Measurements from ENCODE around the gene ARMC2.

Gene ARMC2

DNA sequence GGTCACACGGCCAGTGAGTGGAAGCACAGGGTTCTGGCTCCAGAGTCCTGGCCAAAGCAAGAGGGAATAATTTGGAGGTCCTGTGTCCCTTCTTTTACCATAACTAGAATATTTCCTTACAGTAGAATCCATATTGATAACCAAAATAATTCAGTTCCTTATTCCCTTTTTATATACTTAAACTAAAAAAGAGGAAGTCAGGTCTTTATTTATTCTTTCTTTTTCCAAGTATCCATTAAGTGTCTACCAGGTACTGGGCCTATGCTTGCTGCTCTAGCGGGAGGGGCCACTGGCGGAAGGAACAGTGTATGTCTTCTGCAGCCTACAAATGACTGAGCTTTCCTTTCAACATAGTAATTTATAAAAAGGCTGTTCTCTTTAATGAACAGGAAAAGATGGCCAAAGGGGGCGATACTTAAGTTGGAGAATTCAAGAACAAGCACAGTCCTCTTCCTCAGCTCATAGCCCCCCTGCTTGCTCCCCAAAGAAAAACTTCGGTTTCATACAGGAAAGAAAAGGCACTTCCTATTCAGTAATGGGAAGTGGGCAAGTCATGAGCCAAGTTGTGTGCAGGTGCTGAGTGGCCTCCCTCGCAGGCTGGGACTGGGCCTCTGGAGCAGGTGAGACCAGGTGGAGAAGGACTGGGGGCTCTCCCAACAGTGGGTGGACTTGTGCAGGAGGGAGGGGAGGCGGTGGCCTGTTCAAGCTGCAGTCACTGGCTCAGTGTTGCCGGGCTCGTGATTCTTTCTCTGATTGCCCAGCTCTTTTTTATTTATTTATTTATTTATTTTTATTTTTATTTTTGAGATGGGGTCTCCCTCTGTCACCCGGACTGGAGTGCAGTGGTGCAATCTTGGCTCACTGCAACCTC lies 110.9 kb downstream of the ARMC2 start:
- H3K4me3 ChIP-seq = no peak overlapping the region
- H3K27ac ChIP-seq = no peak overlapping the region
- DNase-seq (ENCODE audit: low spot score) = no peak
- TF ChIP-seq, protein P1, sequence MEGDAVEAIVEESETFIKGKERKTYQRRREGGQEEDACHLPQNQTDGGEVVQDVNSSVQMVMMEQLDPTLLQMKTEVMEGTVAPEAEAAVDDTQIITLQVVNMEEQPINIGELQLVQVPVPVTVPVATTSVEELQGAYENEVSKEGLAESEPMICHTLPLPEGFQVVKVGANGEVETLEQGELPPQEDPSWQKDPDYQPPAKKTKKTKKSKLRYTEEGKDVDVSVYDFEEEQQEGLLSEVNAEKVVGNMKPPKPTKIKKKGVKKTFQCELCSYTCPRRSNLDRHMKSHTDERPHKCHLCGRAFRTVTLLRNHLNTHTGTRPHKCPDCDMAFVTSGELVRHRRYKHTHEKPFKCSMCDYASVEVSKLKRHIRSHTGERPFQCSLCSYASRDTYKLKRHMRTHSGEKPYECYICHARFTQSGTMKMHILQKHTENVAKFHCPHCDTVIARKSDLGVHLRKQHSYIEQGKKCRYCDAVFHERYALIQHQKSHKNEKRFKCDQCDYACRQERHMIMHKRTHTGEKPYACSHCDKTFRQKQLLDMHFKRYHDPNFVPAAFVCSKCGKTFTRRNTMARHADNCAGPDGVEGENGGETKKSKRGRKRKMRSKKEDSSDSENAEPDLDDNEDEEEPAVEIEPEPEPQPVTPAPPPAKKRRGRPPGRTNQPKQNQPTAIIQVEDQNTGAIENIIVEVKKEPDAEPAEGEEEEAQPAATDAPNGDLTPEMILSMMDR (IDR thresholded peaks at IDR 0.05) = no peak

DNA sequence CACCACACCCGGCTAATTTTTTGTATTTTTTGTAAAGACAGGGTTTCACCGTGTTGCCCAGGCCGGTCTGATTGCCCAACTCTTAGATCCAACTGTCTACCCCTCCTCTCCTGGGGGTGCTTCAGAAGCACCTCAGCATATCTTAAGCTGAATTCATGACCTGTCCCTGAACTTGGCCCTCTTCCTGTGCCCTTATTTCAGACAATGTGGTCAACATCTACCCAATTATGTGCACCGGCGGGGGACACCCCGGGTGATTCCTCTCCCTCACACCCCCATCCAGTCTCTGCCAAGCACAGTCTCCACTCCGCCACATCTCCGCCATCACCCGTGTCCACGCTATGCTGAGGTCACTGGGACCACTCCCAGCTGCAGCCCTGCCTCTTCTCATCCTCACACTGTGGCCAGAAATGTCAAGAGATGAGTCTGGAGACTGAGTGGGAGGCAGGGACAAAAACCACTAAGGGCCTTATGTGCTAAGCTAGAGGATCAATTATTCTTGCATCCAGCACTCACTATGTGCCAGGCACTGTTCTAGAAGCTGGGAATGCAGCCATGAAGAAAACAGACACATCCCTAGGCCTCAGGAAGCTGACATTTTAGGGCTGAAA lies 111.9 kb downstream of the ARMC2 start:
- peak overlapping the region in 1 of 2 donors; percentile 65 for H3K27ac ChIP-seq
- H3K4me3 ChIP-seq = no peak overlapping the region
- no peak for DNase-seq (ENCODE audit: low spot score)
- TF ChIP-seq, protein P1 (IDR thresholded peaks at IDR 0.05) = no peak

DNA sequence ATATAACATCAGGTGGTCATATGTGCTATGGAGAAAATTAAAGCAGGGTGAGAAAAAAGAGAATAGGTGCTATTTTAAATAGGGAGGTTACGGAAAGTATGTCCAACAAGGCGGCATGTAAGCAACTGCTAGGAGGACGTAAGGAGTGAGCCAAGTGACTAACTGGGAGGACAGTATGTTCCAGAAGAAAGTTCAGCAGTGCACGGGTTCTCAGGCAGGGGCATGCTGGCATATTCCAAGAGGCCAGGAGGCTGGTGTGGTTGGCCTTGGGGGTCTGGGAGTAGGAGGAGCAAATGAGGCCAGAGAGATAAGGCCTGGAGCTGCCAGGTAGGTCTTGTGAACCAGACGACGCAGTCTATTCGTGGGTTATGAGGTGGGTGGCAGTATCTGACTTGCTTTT lies 112.4 kb downstream of the ARMC2 start:
- Histone ChIP-seq H3K4me3 (no peak overlapping the region), H3K27ac (peak overlapping the region in 1 of 2 donors; percentile 65)
- TF ChIP-seq, protein P1 (IDR thresholded peaks at IDR 0.05) = no peak
- no peak for DNase-seq (ENCODE audit: low spot score)

DNA sequence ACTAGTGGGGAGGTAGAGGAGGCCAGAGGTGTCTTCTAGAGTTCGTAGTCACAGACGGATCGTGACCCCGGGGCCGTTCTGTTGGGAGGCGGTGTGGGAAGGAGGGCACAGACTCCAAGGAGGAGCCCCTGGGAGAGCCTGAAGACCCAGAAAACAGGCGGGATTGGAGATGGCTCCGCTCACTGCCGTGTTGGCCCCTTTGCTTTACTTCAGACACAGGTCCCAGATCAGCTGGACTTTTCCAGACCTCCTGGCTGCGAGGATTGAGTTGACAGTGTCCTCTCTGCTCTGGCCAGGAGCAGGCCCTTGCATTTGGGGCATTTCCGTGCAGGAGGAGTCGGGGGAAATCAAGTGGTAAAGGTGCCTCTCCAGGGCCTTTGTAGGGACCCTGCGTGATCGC lies 112.9 kb downstream of the ARMC2 start:
- Histone ChIP-seq H3K27ac (peak overlapping the region in 1 of 2 donors; percentile 65), H3K4me3 (no peak overlapping the region)
- no peak for DNase-seq (ENCODE audit: low spot score)
- TF ChIP-seq, protein P1 (IDR thresholded peaks at IDR 0.05) = no peak

DNA sequence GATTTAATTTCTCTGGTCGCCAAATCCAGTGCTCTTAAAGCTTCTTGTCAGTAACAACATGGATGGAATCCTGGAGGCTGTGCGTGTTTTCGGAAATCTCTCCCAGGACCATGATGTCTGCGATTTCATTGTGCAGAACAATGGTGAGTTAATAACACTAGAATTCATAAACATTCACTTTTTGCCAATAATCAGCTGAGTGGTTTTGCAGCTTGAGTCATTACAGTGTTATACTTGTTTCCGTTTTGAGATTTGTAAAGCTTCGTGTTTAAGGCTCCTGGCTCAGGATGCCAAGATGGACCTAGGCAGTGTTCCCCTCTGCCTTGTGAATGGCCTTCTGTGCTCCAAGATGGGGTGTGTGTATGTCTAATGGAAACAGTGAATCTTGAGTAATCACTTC lies 113.8 kb downstream of the ARMC2 start:
- DNase-seq (ENCODE audit: low spot score) = no peak
- TF ChIP-seq, protein P1 (IDR thresholded peaks at IDR 0.05) = no peak
- no peak overlapping the region for H3K27ac ChIP-seq
- H3K4me3 ChIP-seq = no peak overlapping the region

DNA sequence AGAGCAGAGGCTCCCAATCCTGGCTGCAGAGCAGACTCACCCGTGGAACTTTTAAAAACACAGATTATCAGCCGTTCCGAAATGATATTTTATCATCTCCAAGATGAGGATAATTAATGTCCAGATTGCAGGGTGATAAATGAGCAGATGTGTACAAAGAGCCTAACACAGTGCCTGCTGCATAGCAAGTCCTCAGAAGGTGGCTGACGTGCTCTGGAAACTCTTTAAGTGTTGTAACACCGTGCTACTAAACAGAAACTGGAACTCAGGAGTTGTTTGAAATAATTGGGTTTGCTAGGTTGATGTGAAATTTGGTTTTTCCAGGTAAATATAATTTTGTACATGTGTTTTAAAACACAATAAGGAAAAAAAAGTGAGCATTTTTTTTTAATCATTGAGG lies 118.0 kb downstream of the ARMC2 start:
- H3K27ac ChIP-seq = no peak overlapping the region
- TF ChIP-seq, protein P1 (IDR thresholded peaks at IDR 0.05) = no peak

More for the DNA sequence above, 118.0 kb downstream of the ARMC2 start:
- no peak for DNase-seq (ENCODE audit: low spot score)
- H3K4me3 ChIP-seq = no peak overlapping the region

Data from coronary artery (tissue), 2 donors.